ENCODE measurements around the gene RPS15A.
"Not testable (repeated sequence)": the region's sequence is repeated elsewhere in the genome, so short reads cannot be mapped to it uniquely, and the experiment has no call there.

Gene RPS15A

DNA sequence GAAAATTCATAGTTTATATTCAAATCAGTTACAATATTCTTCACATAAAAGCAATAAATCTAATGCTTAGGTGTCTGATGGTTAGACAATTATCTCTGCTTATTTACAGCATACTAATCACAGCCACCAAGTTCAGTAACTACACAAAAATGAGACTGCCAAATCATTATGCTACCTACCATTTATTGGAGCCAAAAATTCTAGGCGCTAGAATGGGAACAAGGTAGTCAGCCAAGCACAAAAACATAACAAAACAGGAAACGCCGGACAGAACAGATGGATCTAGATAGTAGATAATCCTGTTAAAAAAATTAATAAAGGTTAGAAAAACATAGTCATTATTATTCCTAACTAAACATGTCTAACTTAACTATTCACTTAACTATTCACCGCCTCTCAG is 7.6 kb upstream of the RPS15A start:
- no peak for DNase-seq (ENCODE audit: low read depth, low spot score)

DNA sequence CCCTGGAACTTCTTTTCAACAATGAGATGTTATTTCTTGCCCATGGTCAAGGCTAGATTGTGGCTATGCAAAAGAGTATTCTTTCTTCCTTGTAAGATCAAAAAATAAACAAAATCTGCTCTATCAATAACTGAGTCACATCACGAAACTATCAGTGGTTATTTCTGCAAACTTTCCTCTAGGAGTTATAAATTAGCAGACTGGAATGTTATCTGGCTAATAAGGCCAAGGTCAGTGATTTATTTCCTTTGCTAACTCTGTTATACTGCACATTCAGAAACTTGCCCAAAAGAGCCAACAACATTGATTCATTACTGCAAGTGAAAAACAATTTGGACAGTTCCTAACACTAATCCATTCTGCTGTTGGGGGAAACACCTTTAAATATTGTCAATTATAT is 6.2 kb upstream of the RPS15A start:
- DNase-seq (ENCODE audit: low read depth, low spot score): no peak

DNA sequence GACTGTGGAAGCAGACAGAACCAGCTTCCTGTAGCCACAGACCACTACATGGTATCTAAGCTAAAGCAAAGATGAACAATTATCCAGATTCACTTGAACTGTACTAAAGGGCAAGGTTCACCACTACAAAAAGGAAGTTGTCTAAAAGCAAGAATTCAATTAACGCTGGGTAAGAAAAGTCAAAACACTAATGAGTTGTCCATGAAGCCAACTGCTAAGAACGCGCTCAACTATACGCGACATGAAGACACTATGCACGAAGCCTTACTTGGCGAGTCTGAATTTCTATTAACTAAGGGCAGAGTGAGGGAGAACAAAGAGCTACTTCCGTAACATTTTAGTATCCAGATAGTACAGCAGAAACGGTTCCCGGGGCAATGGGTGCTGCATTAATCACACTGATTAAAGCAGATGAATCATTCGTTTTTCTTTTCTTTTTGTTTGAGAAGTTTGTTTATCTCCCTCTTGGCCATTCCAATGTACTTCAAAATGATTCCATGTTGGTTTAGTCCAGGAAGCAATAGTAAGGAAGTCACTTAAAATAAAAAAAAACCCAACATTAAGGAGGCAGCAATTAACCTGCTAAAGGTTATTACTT is 2.8 kb upstream of the RPS15A start:
- no peak for DNase-seq (ENCODE audit: low read depth, low spot score)

DNA sequence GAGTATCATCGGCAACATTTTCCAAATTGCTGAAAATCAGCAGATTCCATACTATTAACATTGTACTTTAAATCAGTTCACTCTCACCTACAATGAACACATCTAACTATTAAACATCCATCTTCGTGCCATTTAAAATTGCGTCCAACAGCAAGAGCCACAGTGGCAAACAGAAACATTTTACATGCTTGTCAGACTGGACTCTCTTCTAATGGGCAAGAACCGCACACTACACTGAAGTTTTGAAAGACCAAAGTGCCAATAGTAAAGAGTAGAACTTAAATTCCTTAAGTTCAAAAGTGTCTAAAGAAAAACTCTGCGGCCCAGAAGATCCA is 652 bp downstream of the RPS15A start:
- DNase-seq (ENCODE audit: low read depth, low spot score): no peak

DNA sequence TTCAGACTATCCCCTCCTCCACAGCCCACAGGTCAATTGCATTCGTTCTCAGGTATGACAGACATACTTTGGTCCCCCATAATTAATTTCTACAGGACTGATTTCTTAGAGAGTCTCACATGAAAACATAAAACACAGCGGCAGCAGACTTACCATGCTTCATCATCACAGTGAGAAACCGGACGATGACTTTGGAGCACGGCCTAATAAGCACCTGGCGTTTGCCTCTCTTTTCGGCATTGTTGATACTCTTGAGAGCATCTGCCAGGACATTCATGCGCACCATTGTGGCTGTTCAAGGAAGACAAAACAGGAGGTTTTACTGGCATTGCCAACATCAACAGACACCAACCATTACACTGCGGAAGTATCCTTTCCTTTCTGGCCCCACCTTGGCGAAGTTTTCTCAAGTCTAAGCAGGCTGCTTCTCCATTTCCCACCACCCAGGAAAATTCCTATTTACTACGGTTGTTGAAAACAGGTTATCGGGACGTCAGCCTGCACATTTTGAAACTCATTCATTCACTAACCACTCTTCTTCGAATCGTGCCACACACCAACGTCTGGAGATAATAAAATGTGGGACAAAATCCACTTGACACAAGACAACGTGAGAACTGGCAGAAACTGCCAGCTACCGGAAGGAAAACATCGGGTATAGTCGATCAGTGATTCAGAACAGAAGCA is 1.2 kb downstream of the RPS15A start:
- DNase-seq (ENCODE audit: low read depth, low spot score): no peak

DNA sequence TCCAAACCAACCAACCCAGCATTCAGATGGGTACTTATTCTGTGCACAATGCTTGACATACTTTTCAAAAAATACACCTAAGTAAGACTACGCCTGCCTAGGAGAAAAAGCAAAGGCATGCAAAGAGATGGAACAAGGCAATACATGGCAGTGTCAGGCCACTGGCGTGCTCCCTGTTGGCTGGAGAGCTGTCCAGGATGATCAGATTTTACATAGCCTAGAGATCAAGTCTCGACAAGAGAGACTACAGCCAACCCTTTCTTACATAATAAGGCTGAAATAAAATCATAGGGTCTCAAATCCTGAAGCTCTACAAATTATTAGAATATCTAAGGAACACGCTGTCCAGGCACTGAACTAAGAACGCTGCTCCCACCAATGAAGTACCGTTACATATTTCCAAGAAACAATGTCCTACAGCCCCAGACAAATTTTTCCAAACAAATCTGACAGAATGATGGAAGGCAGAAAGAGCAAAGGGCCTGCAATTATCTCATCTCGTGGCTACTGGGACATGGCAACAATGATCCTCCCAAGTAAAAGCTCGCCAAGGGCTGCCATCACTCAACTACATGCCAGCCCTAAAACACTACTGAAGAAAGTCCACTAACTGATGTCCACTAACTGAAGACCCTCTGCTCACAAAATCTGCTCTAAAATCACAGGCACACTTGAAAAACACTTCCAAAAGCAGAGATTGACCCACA is 5.1 kb downstream of the RPS15A start:
- no peak for DNase-seq (ENCODE audit: low read depth, low spot score)

DNA sequence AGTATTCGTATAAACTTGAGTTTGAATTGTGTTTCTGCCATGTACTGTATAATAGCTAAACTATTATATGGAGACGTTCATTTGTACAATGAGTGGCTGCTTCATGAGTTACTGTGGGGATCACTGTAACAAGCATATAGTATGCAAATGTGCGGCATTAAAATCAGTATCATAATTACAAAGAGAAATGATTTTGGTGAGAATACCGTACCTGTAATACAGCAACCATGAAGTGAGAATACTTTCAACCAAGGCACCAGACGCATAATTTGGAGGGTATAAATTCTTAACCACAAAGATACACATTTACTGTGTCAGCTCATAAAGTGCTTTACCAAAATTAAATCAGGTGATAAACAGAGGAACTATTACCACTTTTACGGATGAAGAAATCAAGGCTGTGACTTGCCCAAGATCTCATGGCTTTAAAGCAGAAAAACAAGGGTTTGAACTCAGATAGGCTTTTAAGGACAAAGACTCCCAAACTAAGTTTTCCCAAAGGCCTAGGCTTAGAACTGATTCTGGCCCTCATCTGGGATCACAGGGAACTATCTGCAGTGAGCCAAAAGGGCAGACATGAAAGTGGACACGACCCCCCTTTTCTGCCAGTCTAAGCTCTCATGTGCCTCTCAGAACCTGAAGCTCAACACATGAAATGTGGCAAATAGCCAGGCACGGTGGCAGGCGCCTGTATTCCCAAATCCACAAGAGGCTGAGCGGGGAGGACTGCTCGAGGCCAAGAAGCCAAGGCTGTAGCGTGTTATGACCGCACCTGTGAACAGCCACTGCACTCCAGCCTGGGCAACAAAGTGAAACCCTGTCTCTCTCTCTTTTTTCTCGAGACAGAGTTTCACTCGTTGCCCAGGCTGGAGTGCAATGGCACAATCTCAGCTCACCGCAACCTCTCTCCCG is 6.4 kb downstream of the RPS15A start:
- DNase-seq (ENCODE audit: low read depth, low spot score): no peak

DNA sequence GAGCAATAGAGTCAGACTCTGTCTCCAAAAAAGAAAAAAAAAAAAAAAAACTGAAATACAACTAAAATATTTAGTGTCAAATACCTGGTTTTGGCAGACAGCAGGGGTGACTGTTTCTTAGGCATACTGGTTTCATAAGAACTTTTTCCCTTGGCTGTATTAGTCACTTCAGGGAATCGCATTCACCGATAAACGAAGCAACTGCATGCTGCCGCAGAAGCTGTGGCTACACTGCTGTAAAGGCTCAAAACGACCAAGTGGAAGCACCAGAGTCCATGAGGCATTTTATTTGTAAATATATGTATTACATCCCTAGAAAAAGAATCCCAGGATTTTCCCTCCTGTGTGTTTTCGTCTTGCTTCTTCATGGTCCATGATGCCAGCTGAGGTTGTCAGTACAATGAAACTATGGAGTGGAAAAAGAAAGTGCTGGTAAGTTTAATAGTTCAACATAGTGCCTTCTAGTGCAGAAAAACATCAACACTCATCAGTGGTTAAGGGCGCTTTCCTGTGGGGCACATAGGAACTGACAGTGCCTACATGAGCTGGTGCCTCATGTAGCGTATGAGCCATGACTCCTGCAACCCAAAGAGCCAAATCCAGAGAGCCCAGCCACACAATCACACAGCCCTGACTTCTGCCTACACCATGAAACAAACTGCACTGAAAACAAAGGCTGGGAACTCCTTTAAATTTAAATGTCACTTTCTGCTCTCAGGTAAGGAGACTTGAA is 7.3 kb downstream of the RPS15A start:
- no peak for DNase-seq (ENCODE audit: low read depth, low spot score)

DNA sequence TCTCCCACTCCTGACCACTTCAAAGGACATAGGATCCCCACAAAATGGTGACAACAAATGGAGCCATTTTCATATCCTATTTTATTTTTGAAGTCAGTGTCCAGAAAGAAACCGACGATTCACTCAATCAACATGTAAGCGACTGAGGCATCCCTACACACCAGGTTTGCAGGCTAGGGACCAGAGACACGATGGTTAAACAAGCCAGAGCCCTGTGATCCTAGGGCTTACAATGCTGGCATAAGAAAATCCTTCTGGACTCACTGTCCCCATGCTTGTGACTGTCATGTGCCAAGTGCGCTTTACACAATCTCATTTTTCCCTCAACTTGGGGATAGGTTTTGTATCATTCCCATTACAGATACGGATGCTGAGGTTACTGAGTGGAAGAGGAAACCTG is 8.9 kb downstream of the RPS15A start:
- not testable (repeated sequence) for DNase-seq (ENCODE audit: low read depth, low spot score)

DNA sequence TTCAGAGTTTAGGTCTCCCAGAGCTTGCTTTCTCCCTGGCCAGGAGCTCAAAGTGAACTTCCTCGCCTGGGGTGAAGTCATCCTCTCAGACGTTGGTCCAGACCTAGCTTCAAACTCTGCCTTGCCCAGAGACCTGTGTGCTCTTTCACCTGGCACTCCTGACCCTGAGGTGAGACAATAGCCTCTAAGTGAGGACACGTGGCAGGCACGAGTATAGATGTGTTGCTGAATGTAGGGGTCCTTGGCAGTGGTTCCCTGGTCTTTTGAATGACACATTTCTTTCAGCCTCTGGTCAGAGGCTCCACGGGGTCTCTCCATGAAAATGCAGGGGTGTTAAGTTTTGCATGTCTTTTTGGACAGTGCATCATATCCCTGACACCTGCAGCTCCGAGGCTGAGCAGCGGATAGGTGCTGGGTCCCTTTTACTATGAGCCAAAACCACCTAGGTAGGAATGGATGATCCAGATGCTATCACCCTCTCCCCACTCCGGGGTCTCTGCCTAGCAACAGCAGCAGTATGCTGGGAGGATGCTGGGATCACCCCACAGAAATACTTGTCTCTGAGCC is 9.6 kb downstream of the RPS15A start:
- DNase-seq (ENCODE audit: low read depth, low spot score): not testable (repeated sequence)

DNA sequence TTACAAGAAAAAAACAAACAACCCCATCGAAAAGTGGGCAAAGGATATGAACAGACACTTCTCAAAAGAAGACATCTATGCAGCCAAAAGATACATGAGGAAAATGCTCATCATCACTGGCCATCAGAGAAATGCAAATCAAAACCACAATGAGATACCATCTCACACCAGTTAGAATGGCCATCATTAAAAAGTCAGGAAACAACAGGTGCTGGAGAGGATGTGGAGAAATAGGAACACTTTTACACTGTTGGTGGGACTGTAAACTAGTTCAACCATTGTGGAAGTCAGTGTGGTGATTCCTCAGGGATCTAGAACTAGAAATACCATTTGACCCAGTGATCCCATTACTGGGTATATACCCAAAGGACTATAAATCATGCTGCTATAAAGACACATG is 12.5 kb downstream of the RPS15A start:
- not testable (repeated sequence) for DNase-seq (ENCODE audit: low read depth, low spot score)

DNA sequence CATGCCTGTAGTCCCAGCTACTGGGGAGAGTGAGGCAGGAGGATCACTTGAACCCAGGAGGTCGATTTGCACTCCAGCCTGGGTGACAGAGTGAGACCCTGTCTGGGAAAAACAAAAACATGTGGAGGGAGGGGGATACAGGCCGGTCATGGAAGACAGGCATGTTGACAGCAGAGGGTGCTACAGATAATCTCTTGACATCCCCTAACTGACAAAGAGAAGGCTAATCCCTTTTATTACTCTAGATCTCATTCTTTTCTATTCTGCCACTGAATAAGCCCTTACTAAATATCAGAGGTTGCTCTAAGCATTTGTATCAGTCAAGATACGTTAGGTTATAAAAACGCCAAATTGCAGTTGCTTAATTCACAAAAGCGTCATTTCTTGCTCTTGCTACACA is 13.8 kb downstream of the RPS15A start:
- DNase-seq (ENCODE audit: low read depth, low spot score): not testable (repeated sequence)

DNA sequence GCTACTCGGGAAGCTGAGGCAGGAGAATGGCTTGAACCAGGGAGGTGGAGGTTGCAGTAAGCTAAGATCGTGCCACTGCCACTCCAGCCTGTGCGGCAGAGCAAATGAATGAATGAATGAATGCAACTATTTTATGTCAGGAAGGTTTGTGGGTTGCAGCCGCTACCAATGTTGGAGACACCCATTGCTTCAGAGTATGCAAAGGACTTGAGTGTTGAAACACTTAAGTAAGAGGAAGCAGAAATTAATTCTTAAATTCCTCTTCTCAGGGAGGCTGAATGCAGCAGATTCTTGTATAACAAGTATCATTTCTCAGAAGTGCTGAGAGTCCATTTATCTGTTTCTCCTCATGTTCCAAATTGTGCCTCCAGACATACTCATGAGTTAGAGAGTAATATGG is 15.5 kb downstream of the RPS15A start:
- DNase-seq (ENCODE audit: low read depth, low spot score): not testable (repeated sequence)

DNA sequence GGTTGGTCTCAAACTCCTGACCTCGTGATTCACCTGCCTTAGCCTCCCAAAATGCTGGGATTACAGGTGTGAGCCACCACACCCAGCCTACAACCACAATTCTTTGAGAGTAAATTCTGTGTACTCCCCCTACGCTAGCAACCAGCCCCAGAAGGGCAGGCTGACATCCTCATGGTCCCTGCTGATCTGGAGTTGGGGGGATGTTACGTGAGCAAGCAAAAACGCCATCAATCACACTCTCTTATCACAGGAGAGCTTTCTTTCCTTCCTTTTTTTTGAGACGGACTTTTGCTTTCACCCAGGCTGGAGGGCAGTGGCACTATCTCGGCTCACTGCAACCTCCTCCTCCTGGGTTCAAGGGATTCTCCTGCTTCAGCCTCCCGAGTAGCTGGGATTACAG is 18.0 kb downstream of the RPS15A start:
- not testable (repeated sequence) for DNase-seq (ENCODE audit: low read depth, low spot score)

DNA sequence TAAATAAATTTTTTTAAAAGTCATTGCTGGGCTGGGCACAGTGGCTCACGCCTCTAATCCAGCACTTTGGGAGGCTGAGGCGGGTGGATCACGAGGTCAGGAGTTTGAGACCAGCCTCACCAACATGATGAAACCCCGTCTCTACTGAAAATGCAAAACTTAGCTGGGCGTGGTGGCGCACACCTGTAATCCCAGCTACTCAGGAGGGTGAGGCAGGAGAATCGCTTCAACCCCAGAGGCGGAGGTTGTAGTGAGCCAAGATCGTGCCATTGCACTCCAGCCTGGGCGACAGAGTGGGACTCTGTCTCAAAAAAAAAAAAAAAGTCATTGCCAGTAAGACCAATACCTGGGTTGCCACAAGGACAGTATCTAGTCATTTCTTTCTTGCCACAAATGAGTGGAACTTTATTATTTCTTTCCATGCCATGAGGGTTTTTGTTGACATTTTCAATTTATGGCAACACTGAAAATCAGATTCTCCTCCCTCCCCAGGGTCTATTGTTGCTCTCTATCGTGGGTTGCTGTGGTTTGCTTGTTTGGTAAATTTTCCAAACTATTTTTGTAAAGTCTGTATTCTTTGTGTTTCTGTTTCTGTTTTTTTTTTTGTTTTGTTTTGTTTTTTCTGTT is 19.7 kb downstream of the RPS15A start:
- not testable (repeated sequence) for DNase-seq (ENCODE audit: low read depth, low spot score)

DNA sequence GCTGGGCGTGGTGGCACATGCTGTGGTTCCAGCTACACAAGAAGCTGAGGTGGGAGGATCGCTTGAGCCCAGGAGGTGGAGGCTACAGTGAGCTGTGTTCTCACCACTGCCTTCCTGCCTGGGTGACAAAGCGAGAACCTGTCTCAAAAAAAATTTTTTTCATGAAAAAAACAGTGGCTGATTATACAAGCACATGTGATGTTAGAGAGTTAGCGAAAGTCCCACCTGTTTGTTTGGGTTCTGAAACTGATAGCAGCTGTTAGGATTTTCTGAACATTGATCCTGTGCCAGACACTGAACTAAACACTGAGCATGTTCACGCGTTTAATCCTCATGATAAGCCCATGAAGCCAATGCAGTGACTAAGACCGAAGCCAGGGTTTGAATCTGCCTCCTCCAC is 22.9 kb downstream of the RPS15A start:
- DNase-seq (ENCODE audit: low read depth, low spot score): not testable (repeated sequence)

DNA sequence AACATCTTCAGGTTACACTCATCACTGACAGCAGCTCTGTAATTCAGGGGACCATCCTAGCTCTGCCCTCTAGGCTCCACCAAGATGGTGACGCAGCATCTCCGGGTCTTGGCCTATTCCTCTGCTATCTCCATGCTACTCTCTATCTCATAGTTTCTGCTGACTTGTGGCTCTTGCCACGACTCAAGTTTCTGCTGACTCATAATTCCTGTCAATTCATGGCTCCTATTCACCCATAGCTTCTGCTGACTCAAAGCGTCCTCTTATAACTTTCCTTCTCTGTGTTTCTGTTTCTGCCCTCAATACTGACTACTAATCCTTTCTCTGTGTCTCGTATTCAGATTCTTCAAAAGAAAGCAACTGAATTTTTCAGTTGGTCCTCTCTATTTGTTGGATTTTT is 27.4 kb downstream of the RPS15A start:
- not testable (repeated sequence) for DNase-seq (ENCODE audit: low read depth, low spot score)

DNA sequence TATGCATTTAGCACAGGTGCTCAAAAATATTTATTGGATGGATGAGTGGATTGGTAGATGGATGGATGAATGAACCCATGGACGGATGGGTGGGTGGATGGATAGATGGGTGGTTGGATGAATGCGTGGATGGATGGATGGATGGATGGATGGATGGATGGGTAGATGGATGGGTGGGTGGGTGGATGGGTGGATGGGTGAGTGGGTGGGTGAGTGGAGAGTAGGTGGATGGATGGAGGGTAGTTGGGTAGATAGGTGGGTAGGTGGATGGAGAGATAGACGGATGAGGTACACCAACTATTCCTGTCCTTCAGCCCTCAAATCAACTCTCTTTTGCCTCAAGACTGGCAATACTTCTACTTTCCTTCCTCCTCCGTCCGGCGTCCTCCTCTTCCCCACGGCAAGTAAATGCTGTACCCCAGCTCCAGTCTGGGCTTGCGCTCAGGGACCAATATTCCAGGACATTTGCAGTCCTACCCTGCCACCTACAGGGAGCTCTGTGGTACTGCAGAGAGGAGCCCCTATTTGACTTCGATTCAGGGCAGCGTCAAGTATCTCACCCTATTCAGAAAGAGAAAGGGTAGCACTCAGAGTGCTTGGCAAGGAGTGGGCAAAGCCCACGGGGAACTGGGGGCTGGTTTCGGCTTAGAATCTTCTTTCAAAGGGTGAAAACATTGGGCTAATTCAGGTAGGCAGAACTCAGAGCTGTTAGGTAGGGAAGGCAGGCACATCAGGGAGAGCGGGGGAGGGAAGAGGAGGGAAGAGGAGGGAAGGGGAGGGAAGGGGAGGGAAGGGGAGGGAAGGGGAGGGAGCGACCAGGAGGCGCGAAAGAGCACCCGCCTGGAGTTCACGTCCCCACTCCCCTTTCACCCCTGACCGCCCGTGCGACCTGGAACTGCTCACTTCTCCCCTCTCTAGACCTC is 30.3 kb downstream of the RPS15A start:
- not testable (repeated sequence) for DNase-seq (ENCODE audit: low read depth, low spot score)

DNA sequence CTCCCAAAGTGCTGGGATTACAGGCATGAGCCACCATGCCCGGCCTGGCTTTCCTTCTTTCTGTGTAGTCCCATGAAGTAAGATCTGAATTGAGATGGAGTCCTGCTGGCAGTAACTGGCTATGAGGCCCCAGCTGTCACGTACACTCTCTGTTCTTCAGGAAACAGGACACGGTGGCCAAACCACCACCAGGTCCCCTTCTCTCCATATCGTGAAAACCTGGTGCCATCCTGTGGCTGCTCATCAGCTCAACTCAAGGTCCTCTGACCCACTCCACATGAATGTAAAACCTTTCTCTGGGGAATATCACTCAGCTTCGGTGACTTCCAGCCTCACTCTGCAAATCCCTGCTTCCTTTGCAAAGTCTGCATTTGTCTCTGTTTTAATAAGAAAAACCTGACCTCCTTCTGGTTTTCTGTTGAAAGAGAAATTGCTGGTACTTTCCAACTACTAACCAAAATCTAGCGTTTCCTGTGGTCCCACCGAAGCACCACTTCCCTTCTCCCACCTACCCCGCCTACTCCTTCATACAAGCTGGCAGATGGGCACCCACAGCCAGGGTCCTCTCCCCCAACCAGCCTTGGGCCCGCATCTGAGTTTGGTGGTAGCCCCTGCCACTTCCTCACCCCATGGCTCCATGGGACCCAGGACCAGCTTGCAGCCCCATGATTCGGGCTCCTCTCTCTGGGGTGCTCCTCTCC is 32.0 kb downstream of the RPS15A start:
- DNase-seq (ENCODE audit: low read depth, low spot score): not testable (repeated sequence)

Measured in iPS DF 19.7 (cell line).